ENCODE results near the gene SCPEP1.
A peak's percentile ranks its signal among the peaks of the same experiment; 100 is the strongest.

DNA sequence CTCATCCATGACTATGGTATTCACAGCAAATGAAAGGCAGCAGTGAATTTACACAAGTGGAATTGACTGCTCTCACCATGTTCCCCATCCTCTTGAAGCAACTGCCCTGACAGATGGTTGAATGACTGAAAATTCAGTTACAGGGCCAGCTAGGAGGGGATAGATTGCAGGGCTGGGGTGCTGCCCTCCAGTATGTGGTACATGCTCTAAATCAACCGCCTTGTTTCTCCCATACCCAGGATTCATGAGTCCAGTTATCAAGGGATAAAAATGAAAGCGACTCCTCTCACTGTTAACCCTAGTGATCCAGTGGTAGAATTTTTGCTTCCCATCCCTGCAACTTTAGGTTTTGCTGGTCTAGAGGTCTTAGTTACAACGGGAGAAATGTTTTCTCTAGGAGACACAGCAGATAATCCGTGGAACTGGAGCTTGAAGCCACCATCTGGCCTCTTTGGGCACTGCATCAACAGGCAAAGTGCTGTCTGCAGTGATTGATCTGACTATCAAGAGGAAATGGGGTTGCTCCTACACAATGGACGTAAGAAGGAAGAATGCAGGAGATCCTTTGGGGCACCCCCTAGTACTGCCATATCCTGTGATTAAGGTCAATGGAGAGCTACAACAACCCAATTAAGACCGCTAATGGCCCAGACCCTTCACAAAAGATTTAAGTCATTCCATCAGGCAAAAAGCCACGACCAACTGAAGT is 32.0 kb downstream of the SCPEP1 start:
- TF ChIP-seq CTCF (IDR thresholded peaks at IDR 0.05) (peak; percentile 57 to 73 (median 70)), POLR2A (IDR thresholded peaks at IDR 0.05) (no peak)
